Lower leg skin (tissue), 3 donors: ENCODE measurements around the gene VAV2.

Experiments used
- CTCF ChIP-seq, 3 donors: fragments of 450-650 bp; IDR thresholded peaks; one replicate each; pipeline ENCODE4 v1.5.1; 2016; ENCODE audit warnings: antibody characterized with exemption in 3 of 3, mild to moderate bottlenecking in 3 of 3, moderate library complexity in 2 of 3
- POLR2A ChIP-seq, 2 donors: fragments of 450-650 bp; IDR thresholded peaks; one replicate each; pipeline ENCODE4 v1.6.1; 2016 to 2017; ENCODE audit warnings: antibody characterized with exemption in 2 of 2, mild to moderate bottlenecking in 1 of 2, moderate library complexity in 1 of 2

GRCh38 chr9:133916159-133916541, 76.0 kb downstream of the VAV2 start:
- TF ChIP-seq POLR2A (IDR thresholded peaks at IDR 0.05) (no peak), CTCF (IDR thresholded peaks at IDR 0.05) (no peak)
